B cell (primary cell): ENCODE measurements around the gene REN. TPM values are rescaled to one million over a fixed set of nuclear protein-coding genes. Genes with fewer than 3 reads are reported as not detected.

Experiments used
- ATAC-seq: fragments of 200-7000 bp; cut with Tn5 transposase; one replicate; pipeline ENCODE4 v1.10.0; 2021; ENCODE audit warnings: low read depth, mild to moderate bottlenecking, moderate number of reproducible peaks, moderate library complexity
- CTCF ChIA-PET: fragments of 350-600 bp; sonication (Branson Sonifier 250); formaldehyde crosslinking; loops from one replicate; lab custom pipeline; 2021; ENCODE audit warnings: antibody characterized with exemption, inconsistent platforms; lab: Charles Lee
- POLR2A ChIA-PET: fragments of 350-600 bp; sonication (Branson Sonifier 250); formaldehyde crosslinking; loops from one replicate; lab custom pipeline; 2021; ENCODE audit warnings: antibody characterized with exemption; lab: Charles Lee
- DNase-seq: peaks from one replicate; pipeline ENCODE4 v3.0.0; 2013
- H2AFZ ChIP-seq: 2 replicates; pipeline ENCODE4 v1.6.1; 2012; ENCODE audit warnings: mild to moderate bottlenecking, low read depth, low read length; ENCODE audit not compliant: insufficient read depth, poor library complexity, severe bottlenecking
- H3K27ac ChIP-seq, 2 donors: 1 replicate in 1 of 2; 2 replicates in 1 of 2; pipeline ENCODE4 v1.5.1; 2012 to 2013; ENCODE audit warnings: low read length in 2 of 2, mild to moderate bottlenecking in 2 of 2, moderate library complexity in 1 of 2
- H3K27me3 ChIP-seq, 4 experiments: fragments of 200-600 bp in 1 of 4; sonication (generic) in 1 of 4; replicated peaks in 1 of 4; 1 replicate in 2 of 4; 2 replicates in 2 of 4; pipeline versions ENCODE4 v1.6.1 to v1.7.0; 2013 to 2016; ENCODE audit warnings: low read length in 3 of 4, mild to moderate bottlenecking in 2 of 4, mixed read lengths in 1 of 4, moderate library complexity in 1 of 4; ENCODE audit not compliant: insufficient read depth in 4 of 4, control insufficient read depth in 3 of 4; ENCODE audit errors: control extremely low read depth in 1 of 4
- H3K36me3 ChIP-seq, 2 experiments: replicated peaks in 1 of 2; 1 replicate in 1 of 2; 2 replicates in 1 of 2; pipeline versions ENCODE4 v1.6.1 to v1.7.1; 2013; ENCODE audit warnings: low read length in 1 of 2; ENCODE audit not compliant: insufficient read depth in 2 of 2, control insufficient read depth in 1 of 2; ENCODE audit errors: control extremely low read depth in 1 of 2, extremely low read depth in 1 of 2
- H3K4me1 ChIP-seq, 2 donors: fragments of 200-600 bp in 1 of 2; sonication (generic) in 1 of 2; 1 replicate in 1 of 2; 2 replicates in 1 of 2; pipeline versions ENCODE4 v1.5.1 to v1.6.1; 2013 to 2017; ENCODE audit warnings: low read length in 2 of 2; ENCODE audit not compliant: control insufficient read depth in 2 of 2, insufficient read depth in 2 of 2
- H3K4me2 ChIP-seq: replicated peaks from 2 replicates; pipeline ENCODE3; 2012; ENCODE audit warnings: mild to moderate bottlenecking, low read depth, low read length; ENCODE audit not compliant: poor library complexity, severe bottlenecking
- H3K4me3 ChIP-seq, 5 experiments: fragments of 200-600 bp in 1 of 5; sonication (generic) in 1 of 5; 1 replicate in 3 of 5; 2 replicates in 2 of 5; pipeline versions ENCODE4 v1.5.1 to v1.7.0; 2011 to 2016; ENCODE audit warnings: low read length in 4 of 5, mild to moderate bottlenecking in 4 of 5, low read depth in 2 of 5, control low read depth in 1 of 5, moderate library complexity in 1 of 5; ENCODE audit not compliant: insufficient read depth in 1 of 5; ENCODE audit errors: control extremely low read depth in 1 of 5, extremely low read depth in 1 of 5
- H3K79me2 ChIP-seq: fragments of 200-600 bp; sonication (generic); one replicate; pipeline ENCODE4 v1.6.0; 2016; ENCODE audit warnings: low read length; ENCODE audit not compliant: control insufficient read depth, insufficient read depth
- H3K9ac ChIP-seq: fragments of 200-600 bp; sonication (generic); 2 replicates; pipeline ENCODE4 v1.6.1; 2017; ENCODE audit warnings: mild to moderate bottlenecking, low read length, moderate library complexity
- H3K9me3 ChIP-seq, 3 donors: one replicate each; pipeline versions ENCODE4 v1.6.1 to v1.7.1; 2013; ENCODE audit warnings: low read length in 2 of 3; ENCODE audit not compliant: control insufficient read depth in 2 of 3, insufficient read depth in 1 of 3; ENCODE audit errors: control extremely low read depth in 1 of 3
- H4K20me1 ChIP-seq: 2 replicates; pipeline ENCODE4 v1.6.0; 2012; ENCODE audit warnings: mild to moderate bottlenecking, low read length; ENCODE audit not compliant: insufficient read depth, control insufficient read depth, poor library complexity, severe bottlenecking
- H3K27ac Mint-ChIP-seq: one replicate; pipeline ENCODE4 v1.8.0; 2021; ENCODE audit warnings: mixed read lengths
- H3K27me3 Mint-ChIP-seq: one replicate; pipeline ENCODE4 v1.8.0; 2021; ENCODE audit warnings: mixed read lengths
- H3K4me1 Mint-ChIP-seq: one replicate; pipeline ENCODE4 v1.8.0; 2021; ENCODE audit warnings: mixed read lengths
- H3K4me3 Mint-ChIP-seq: one replicate; pipeline ENCODE4 v1.8.0; 2021; ENCODE audit warnings: mixed read lengths
- H3K9me3 Mint-ChIP-seq: one replicate; pipeline ENCODE4 v1.8.0; 2022; ENCODE audit warnings: mixed read lengths; ENCODE audit not compliant: insufficient read depth
- CTCF ChIP-seq: fragments of 200-600 bp; IDR thresholded peaks from one replicate; pipeline ENCODE4 v1.8.0; 2022; ENCODE audit warnings: antibody characterized with exemption, mild to moderate bottlenecking
- EZH2 ChIP-seq: IDR thresholded peaks from 2 replicates; pipeline ENCODE4 v1.6.1; 2012; ENCODE audit warnings: borderline replicate concordance, low read depth, mild to moderate bottlenecking, moderate library complexity, low read length; ENCODE audit not compliant: insufficient read depth, poor library complexity, severe bottlenecking
- WGBS: methylation state at CpG from one replicate; pipeline ENCODE4 v1.1.5; 2013; ENCODE audit warnings: missing lambda C conversion rate; ENCODE audit not compliant: insufficient coverage; 5-methylcytosine and 5-hydroxymethylcytosine counted together
- intact Hi-C: fragments of 100-400 bp; cut with micrococcal nuclease; formaldehyde crosslinking; loops from one replicate; pipeline ENCODE4 v1.10.0; 2022
- polyA plus RNA-seq: library from polyadenylated mRNA; depleted of rRNA; stranded (reverse); fragments of >200 nt; gene quantifications from 2 replicates; pipeline ENCODE4 v1.2.3, GENCODE V29; 2012
- total RNA-seq, 2 donors: library from RNA; stranded (reverse); fragments of 120-200 nt in 1 of 2; gene quantifications; 1 replicate in 1 of 2; 2 replicates in 1 of 2; pipeline versions ENCODE4 v1.2.3 to v1.2.4, GENCODE V29; 2013 to 2022

The REN gene
- total and polyA plus RNA-seq, 2 donors (not counting 1 experiment from before 2014, with no cell fraction given), result not detected

- WGBS, result 70% methylated on average over 2 of the region's 4 CpGs
- H3K4me1 ChIP-seq, result no peaks in the 10 kb centered on the region
- Mint-ChIP-seq H3K4me1 (peaks cover 3% of the 10 kb centered on the region), H3K9me3 (no peaks in the 10 kb centered on the region), H3K27me3 (peaks cover 4% of the 10 kb centered on the region), H3K4me3 (no peak overlapping the region), H3K27ac (no peak overlapping the region)
- no peaks in the 10 kb centered on the region for H3K27me3 ChIP-seq
- ATAC-seq (no peak), DNase-seq (no peak)
- H3K27ac ChIP-seq, result no peak overlapping the region
- no peak for TF ChIP-seq EZH2
- no peak for TF ChIP-seq CTCF
- ChIA-PET CTCF (no interaction called here), POLR2A (no interaction called here)
- no peak overlapping the region for H3K4me2 ChIP-seq
- H3K9ac ChIP-seq, result no peak overlapping the region
- H3K79me2 ChIP-seq, result no peaks in the 10 kb centered on the region
- H3K4me3 ChIP-seq, result no peak overlapping the region
- H3K36me3 ChIP-seq, result no peaks in the 10 kb centered on the region
- intact Hi-C loops, result no loop called here
- no peak overlapping the region for H2AFZ ChIP-seq
- H3K9me3 ChIP-seq, result no peaks in the 10 kb centered on the region
- no peaks in the 10 kb centered on the region for H4K20me1 ChIP-seq
Measured at GRCh38 chr1:204114606-204115005, 51.5 kb downstream of the REN start.

- TF ChIP-seq CTCF, result no peak
- TF ChIP-seq EZH2, result no peak
- no peaks in the 10 kb centered on the region for H3K9me3 Mint-ChIP-seq
- ATAC-seq (no peak), DNase-seq (no peak)
- Histone ChIP-seq H3K4me2 (no peak overlapping the region), H4K20me1 (no peaks in the 10 kb centered on the region), H3K4me3 (no peak overlapping the region), H3K79me2 (no peaks in the 10 kb centered on the region), H3K9me3 (no peaks in the 10 kb centered on the region), H3K9ac (no peak overlapping the region), H3K4me1 (no peaks in the 10 kb centered on the region), H3K36me3 (no peaks in the 10 kb centered on the region), H3K27ac (no peak overlapping the region), H2AFZ (no peak overlapping the region), H3K27me3 (no peaks in the 10 kb centered on the region)
- 67% methylated on average over 1 of the region's 1 CpG for WGBS
- H3K4me1 Mint-ChIP-seq, result peaks cover 3% of the 10 kb centered on the region
- peaks cover 6% of the 10 kb centered on the region for H3K27me3 Mint-ChIP-seq
- ChIA-PET CTCF (no interaction called here), POLR2A (interaction anchor here (0.7 kb wide), 1 partner anchor 198 kb away, joined by 3 read pairs; no protein-coding TSS in a partner anchor)
- no peak overlapping the region for H3K27ac Mint-ChIP-seq
- intact Hi-C loops, result no loop called here
- H3K4me3 Mint-ChIP-seq, result no peak overlapping the region
Measured at GRCh38 chr1:204113896-204114295, 52.2 kb downstream of the REN start.
